Nephron (organoid): ENCODE results near the gene STAC2.

ENCODE experiments used
- H3K27ac Mint-ChIP-seq, 3 experiments: 2 replicates each; pipeline ENCODE4 v1.8.0; 2020; ENCODE audit warnings: mixed read lengths in 3 of 3, mild to moderate bottlenecking in 2 of 3, moderate library complexity in 1 of 3
- H3K27me3 Mint-ChIP-seq: 2 replicates; pipeline ENCODE4 v1.8.0; 2021; ENCODE audit warnings: low read depth, mild to moderate bottlenecking, moderate library complexity, mixed read lengths
- H3K36me3 Mint-ChIP-seq: 2 replicates; pipeline ENCODE4 v1.8.0; 2020; ENCODE audit warnings: low read depth, mixed read lengths
- H3K4me1 Mint-ChIP-seq: 2 replicates; pipeline ENCODE4 v1.8.0; 2020; ENCODE audit warnings: mixed read lengths
- H3K4me3 Mint-ChIP-seq, 3 experiments: 2 replicates each; pipeline ENCODE4 v1.8.0; 2020; ENCODE audit warnings: mild to moderate bottlenecking in 3 of 3, mixed read lengths in 3 of 3, moderate library complexity in 2 of 3
- H3K9me3 Mint-ChIP-seq: 2 replicates; pipeline ENCODE4 v1.8.0; 2020; ENCODE audit warnings: mixed read lengths
- CTCF ChIP-seq, 3 experiments: fragments of 200-600 bp; sonication (generic); IDR thresholded peaks; one replicate each; pipeline ENCODE4 v1.5.0; 2021; ENCODE audit warnings: antibody characterized with exemption in 3 of 3; ENCODE audit not compliant: unreplicated experiment in 3 of 3

STAC2 gene

GRCh38 chr17:39225308-39225958 lies at the start of gene STAC2:
STAC2 (minus strand) TSS chr17:39225945; CDS start chr17:39225502, 443 bp downstream.
- H3K36me3 Mint-ChIP-seq = no peaks in the 10 kb centered on the region
- no peak for TF ChIP-seq CTCF (IDR thresholded peaks at IDR 0.05; ENCODE audit: unreplicated experiment in 3 of 3)
- peak within 1 kb of the TSS in 2 of 3 experiments; percentile 1 to 52 for H3K27ac Mint-ChIP-seq
- H3K9me3 Mint-ChIP-seq = no peaks in the 10 kb centered on the region
- H3K27me3 Mint-ChIP-seq = peaks cover 58% of the 10 kb centered on the region
- H3K4me3 Mint-ChIP-seq = peak within 1 kb of the TSS; percentile 86 to 91 (median 87)
- H3K4me1 Mint-ChIP-seq = peaks cover 14% of the 10 kb centered on the region

GRCh38 chr17:39271546-39271945 lies 45.8 kb upstream of the STAC2 start:
- Mint-ChIP-seq H3K4me3 (no peak overlapping the region), H3K9me3 (no peaks in the 10 kb centered on the region), H3K27ac (no peak overlapping the region), H3K4me1 (no peaks in the 10 kb centered on the region), H3K27me3 (no peaks in the 10 kb centered on the region), H3K36me3 (peaks cover 49% of the 10 kb centered on the region)
- no peak for TF ChIP-seq CTCF (IDR thresholded peaks at IDR 0.05; ENCODE audit: unreplicated experiment in 3 of 3)

DNA sequence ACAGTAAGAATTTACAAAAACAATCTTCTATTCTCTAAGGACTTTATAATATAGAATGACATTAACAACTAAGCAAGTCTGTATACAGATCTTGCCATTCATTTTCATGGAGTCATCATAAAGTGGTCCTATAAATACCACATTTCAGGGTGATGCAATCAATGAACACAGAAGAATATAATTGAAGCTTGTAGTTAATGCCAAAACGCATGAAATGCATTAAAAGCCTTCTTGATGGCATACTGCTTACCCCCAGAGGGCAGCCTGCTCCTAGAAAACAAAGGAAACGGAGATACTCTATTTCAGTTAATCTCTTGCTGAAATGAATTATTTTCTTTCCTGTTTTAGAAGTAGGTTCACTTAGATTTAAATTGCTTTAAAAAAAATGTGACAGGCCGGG lies 45.2 kb upstream of the STAC2 start:
- Mint-ChIP-seq H3K4me3 (no peak overlapping the region), H3K36me3 (peaks cover 51% of the 10 kb centered on the region), H3K27me3 (no peaks in the 10 kb centered on the region), H3K4me1 (no peaks in the 10 kb centered on the region), H3K27ac (no peak overlapping the region), H3K9me3 (no peaks in the 10 kb centered on the region)
- peak in 2 of 3 experiments; percentile 16 to 22 for TF ChIP-seq CTCF (IDR thresholded peaks at IDR 0.05; ENCODE audit: unreplicated experiment in 3 of 3)

GRCh38 chr17:39264119-39264518 lies 38.4 kb upstream of the STAC2 start:
- H3K9me3 Mint-ChIP-seq = no peaks in the 10 kb centered on the region
- no peaks in the 10 kb centered on the region for H3K27me3 Mint-ChIP-seq
- H3K4me1 Mint-ChIP-seq = peaks cover 5% of the 10 kb centered on the region
- TF ChIP-seq CTCF (IDR thresholded peaks at IDR 0.05; ENCODE audit: unreplicated experiment in 3 of 3) = no peak
- H3K4me3 Mint-ChIP-seq = no peak overlapping the region
- H3K27ac Mint-ChIP-seq = peak overlapping the region in 1 of 3 experiments; percentile 20
- H3K36me3 Mint-ChIP-seq = peaks cover 70% of the 10 kb centered on the region

- no peaks in the 10 kb centered on the region for H3K27me3 Mint-ChIP-seq
- no peak overlapping the region for H3K4me3 Mint-ChIP-seq
- H3K4me1 Mint-ChIP-seq = peaks cover 5% of the 10 kb centered on the region
- H3K36me3 Mint-ChIP-seq = peaks cover 71% of the 10 kb centered on the region
- H3K27ac Mint-ChIP-seq = no peak overlapping the region
- no peaks in the 10 kb centered on the region for H3K9me3 Mint-ChIP-seq
- peak in 1 of 3 experiments; percentile 9 for TF ChIP-seq CTCF (IDR thresholded peaks at IDR 0.05; ENCODE audit: unreplicated experiment in 3 of 3)
Measured at GRCh38 chr17:39261286-39261685, 35.5 kb upstream of the STAC2 start.
